Adrenal gland (tissue), 12 donors: ENCODE data around the gene A3GALT2. TPM values are rescaled to one million over a fixed set of nuclear protein-coding genes. Genes with fewer than 3 reads are reported as not detected.

Experiments used
- DNase-seq, 7 donors: peaks; one replicate each; pipeline ENCODE4 v3.0.0-alpha.2; 2019 to 2020
- H3K27ac ChIP-seq, 5 donors: fragments of 200-600 bp; sonication (generic) in 4 of 5; 1 replicate in 3 of 5; 2 replicates in 2 of 5; pipeline versions ENCODE4 v1.5.1 to v1.8.0; 2016 to 2020; ENCODE audit warnings: mild to moderate bottlenecking in 1 of 5
- H3K27me3 ChIP-seq: fragments of 200-600 bp; 2 replicates; pipeline ENCODE4 v1.8.0; 2021
- H3K36me3 ChIP-seq, 2 donors: fragments of 200-600 bp; replicated peaks in 1 of 2; 1 replicate in 1 of 2; 2 replicates in 1 of 2; pipeline versions ENCODE4 v1.5.1 to v1.8.0; 2018 to 2022
- H3K4me1 ChIP-seq, 2 donors: fragments of 200-600 bp; replicated peaks in 1 of 2; 1 replicate in 1 of 2; 2 replicates in 1 of 2; pipeline versions ENCODE4 v1.5.1 to v1.8.0; 2018 to 2021
- H3K4me3 ChIP-seq, 4 donors: fragments of 200-600 bp; sonication (generic) in 3 of 4; one replicate each; pipeline ENCODE4 v1.5.1; 2016 to 2018
- H3K9me3 ChIP-seq, 3 donors: fragments of 200-600 bp; sonication (generic) in 1 of 3; replicated peaks in 1 of 3; 1 replicate in 2 of 3; 2 replicates in 1 of 3; pipeline versions ENCODE4 v1.5.1 to v1.8.0; 2016 to 2021
- CTCF ChIP-seq, 6 experiments: fragments of 450-650 bp in 4 of 6; fragments of 200-600 bp in 2 of 6; sonication (generic) in 1 of 6; IDR thresholded peaks; 1 replicate in 5 of 6; 2 replicates in 1 of 6; pipeline versions ENCODE4 v1.5.1 to v1.8.0; 2016 to 2021; ENCODE audit warnings: antibody characterized with exemption in 6 of 6, mild to moderate bottlenecking in 2 of 6, moderate library complexity in 1 of 6
- POLR2A ChIP-seq, 2 donors: fragments of 450-650 bp; IDR thresholded peaks; one replicate each; pipeline ENCODE4 v1.6.1; 2017; ENCODE audit warnings: antibody characterized with exemption in 2 of 2, mild to moderate bottlenecking in 2 of 2, moderate library complexity in 1 of 2
- WGBS, 4 donors: extraction: QIAGEN DNeasy Blood & Tissue Kit in 2 of 4; methylation state at CpG; one replicate each; pipeline versions ENCODE4 v1.1.5 to v1.1.7; 2013 to 2017; 5-methylcytosine and 5-hydroxymethylcytosine counted together
- intact Hi-C, 2 donors: fragments of 100-400 bp; cut with DNase I; formaldehyde crosslinking; loops; one replicate each; pipeline versions ENCODE4 v1.14.1 to v1.15.0; 2022 to 2023
- polyA plus RNA-seq, 3 donors: library from polyadenylated mRNA; stranded (reverse); fragments of 200-250 nt in 2 of 3; fragments of 350-450 nt in 1 of 3; fragmentation: Illumina TruSeq in 1 of 3; extraction: RNeasy Lipid Tissue Mini Kit (QIAGEN cat#74804) in 1 of 3; gene quantifications; one replicate each; pipeline ENCODE4 v1.2.3, GENCODE V29; 2013 to 2014
- total RNA-seq, 9 donors: library from RNA; depleted of rRNA in 4 of 9; stranded (reverse); fragments of >200 nt in 4 of 9; fragments of 120-200 nt in 1 of 9; fragmentation: NEBNext Ultra II Directional in 1 of 9; extraction: Animal tissue kit (Norgen Biotek cat#: 25700) in 1 of 9; gene quantifications; one replicate each; pipeline versions ENCODE4 v1.1.0 to v1.2.4, GENCODE V29; 2013 to 2023
- donor health status: healthy with polysubstance abuse.
- donor health status: Bipolar disorder and iron deficiency.
- donor health status: DM: yes; HTN: yes; CAD: no.
- donor health status: DM: no; HTN: no; CAD: no.
- donor health status: DM: no; HTN: no; CAD: no.
- donor health status: DM: yes; HTN: yes; CAD: no.

The A3GALT2 gene
- total and polyA plus RNA-seq, 12 donors = 0.17 to 0.49 TPM; not detected in 10

GRCh38 chr1:33346533-33346926 is 25.6 kb upstream of the A3GALT2 start:
- TF ChIP-seq POLR2A (IDR thresholded peaks at IDR 0.05) (no peak), CTCF (IDR thresholded peaks at IDR 0.05) (no peak)
- H3K4me3 ChIP-seq = peak overlapping the region in 1 of 4 donors; percentile 39
- peaks cover 0 to 8% of the 10 kb centered on the region in 2 donors for H3K36me3 ChIP-seq
- peak overlapping the region; percentile 86 to 98 (median 96) for H3K27ac ChIP-seq
- no peaks in the 10 kb centered on the region for H3K9me3 ChIP-seq
- intact Hi-C loops = no loop called here
- H3K27me3 ChIP-seq = no peaks in the 10 kb centered on the region
- peaks cover 65 to 78% of the 10 kb centered on the region in 2 donors for H3K4me1 ChIP-seq
- WGBS, 4 donors = 47 to 53% (median 49%) methylated on average over 3 of the region's 3 CpGs
- peak in 1 of 7 donors; percentile 5 for DNase-seq

- DNase-seq = no peak
- H3K36me3 ChIP-seq = peaks cover 0 to 8% of the 10 kb centered on the region in 2 donors
- peaks cover 80 to 86% of the 10 kb centered on the region in 2 donors for H3K4me1 ChIP-seq
- TF ChIP-seq POLR2A (IDR thresholded peaks at IDR 0.05) (no peak), CTCF (IDR thresholded peaks at IDR 0.05) (no peak)
- no peaks in the 10 kb centered on the region for H3K9me3 ChIP-seq
- peak overlapping the region in 1 of 4 donors; percentile 39 for H3K4me3 ChIP-seq
- H3K27me3 ChIP-seq = no peaks in the 10 kb centered on the region
- peak overlapping the region in 4 of 5 donors; percentile 1 to 98 (median 78) for H3K27ac ChIP-seq
- intact Hi-C loops = no loop called here
- WGBS, 4 donors = 27 to 36% (median 32%) methylated on average over 2 of the region's 2 CpGs
Observed at GRCh38 chr1:33344896-33345560, 24.1 kb upstream of the A3GALT2 start.

- DNase-seq = peak in 4 of 7 donors; percentile 31 to 80 (median 56)
- Histone ChIP-seq H3K4me1 (peaks cover 90 to 100% of the 10 kb centered on the region in 2 donors), H3K27ac (peak overlapping the region; percentile 42 to 97 (median 58)), H3K9me3 (no peaks in the 10 kb centered on the region), H3K36me3 (peaks cover 0 to 8% of the 10 kb centered on the region in 2 donors), H3K27me3 (no peaks in the 10 kb centered on the region), H3K4me3 (no peak overlapping the region)
- 5 to 14% (median 11%) methylated on average over 5 of the region's 5 CpGs for WGBS, 4 donors
- TF ChIP-seq POLR2A (IDR thresholded peaks at IDR 0.05) = no peak
- no peak for TF ChIP-seq CTCF (IDR thresholded peaks at IDR 0.05)
- intact Hi-C loops = no loop called here
Observed at GRCh38 chr1:33343539-33343938, 22.6 kb upstream of the A3GALT2 start.

- H3K4me3 ChIP-seq = peak overlapping the region in 1 of 4 donors; percentile 21
- WGBS, 4 donors = 15 to 33% (median 25%) methylated on average over 2 to 7 of the region's 7 CpGs
- TF ChIP-seq POLR2A (IDR thresholded peaks at IDR 0.05) (no peak), CTCF (IDR thresholded peaks at IDR 0.05) (no peak)
- peak in 6 of 7 donors; percentile 45 to 74 (median 58) for DNase-seq
- intact Hi-C loops = no loop called here
- H3K27me3 ChIP-seq = no peaks in the 10 kb centered on the region
- peak overlapping the region; percentile 30 to 97 (median 40) for H3K27ac ChIP-seq
- H3K36me3 ChIP-seq = peaks cover 0 to 8% of the 10 kb centered on the region in 2 donors
- H3K9me3 ChIP-seq = no peaks in the 10 kb centered on the region
- H3K4me1 ChIP-seq = peaks cover 86 to 100% of the 10 kb centered on the region in 2 donors
Observed at GRCh38 chr1:33342041-33342723, 21.3 kb upstream of the A3GALT2 start.
